Right cardiac atrium (tissue), 5 donors: Measurements from ENCODE around the gene STARD3. TPM values are rescaled to one million over a fixed set of nuclear protein-coding genes. Genes with fewer than 3 reads are reported as not detected.

Source experiments
- ATAC-seq, 2 donors: fragments of 200-7000 bp; cut with Tn5 transposase; one replicate each; pipeline versions ENCODE4 v1.8.0 to v1.9.1; 2020; ENCODE audit warnings: moderate library complexity in 2 of 2, mild to moderate bottlenecking in 1 of 2
- DNase-seq, 3 donors: peaks; one replicate each; pipeline ENCODE4 v3.0.0-alpha.2; 2020
- H3K27ac ChIP-seq: one replicate; pipeline ENCODE4 v1.5.1; 2013; ENCODE audit warnings: mild to moderate bottlenecking, low read length, control low read depth, moderate library complexity
- H3K27me3 ChIP-seq: one replicate; pipeline ENCODE4 v1.6.1; 2013; ENCODE audit not compliant: control insufficient read depth, insufficient read depth
- H3K4me1 ChIP-seq: one replicate; pipeline ENCODE4 v1.6.1; 2013; ENCODE audit warnings: low read length; ENCODE audit not compliant: control insufficient read depth, insufficient read depth
- H3K4me3 ChIP-seq: one replicate; pipeline ENCODE4 v1.5.1; 2013; ENCODE audit warnings: low read length, control low read depth
- H3K9me3 ChIP-seq: one replicate; pipeline ENCODE4 v1.6.1; 2013; ENCODE audit warnings: low read length; ENCODE audit not compliant: control insufficient read depth
- WGBS: extraction: QIAGEN DNeasy Blood & Tissue Kit; methylation state at CpG from one replicate; pipeline ENCODE4 v1.1.7; 2013; 5-methylcytosine and 5-hydroxymethylcytosine counted together
- intact Hi-C, 4 donors: fragments of 100-400 bp; cut with DNase I; formaldehyde crosslinking; loops; one replicate each; pipeline versions ENCODE4 v1.11.0 to v1.14.0; 2022 to 2023
- polyA plus RNA-seq: library from polyadenylated mRNA; stranded (reverse); fragments of 200-250 nt; gene quantifications from one replicate; pipeline ENCODE4 v1.2.3, GENCODE V29; 2013
- total RNA-seq, 4 donors: library from RNA; stranded (reverse); fragmentation: NEBNext Ultra II Directional; extraction: Animal tissue kit (Norgen Biotek cat#: 25700); gene quantifications; one replicate each; pipeline ENCODE4 v1.2.1, GENCODE V29; 2021
- donor health status: healthy with polysubstance abuse.
- donor health status: DM: no; HTN: yes; CAD: no.
- donor health status: DM: no; HTN: no; CAD: no.
- donor health status: DM: no; HTN: yes; CAD: no; lungs with severe emphysema.
- donor health status: DM: yes; HTN: yes; CAD: no.

The STARD3 gene
- total and polyA plus RNA-seq, 5 donors: 19.2 to 26.2 (median 22.7) TPM

DNA sequence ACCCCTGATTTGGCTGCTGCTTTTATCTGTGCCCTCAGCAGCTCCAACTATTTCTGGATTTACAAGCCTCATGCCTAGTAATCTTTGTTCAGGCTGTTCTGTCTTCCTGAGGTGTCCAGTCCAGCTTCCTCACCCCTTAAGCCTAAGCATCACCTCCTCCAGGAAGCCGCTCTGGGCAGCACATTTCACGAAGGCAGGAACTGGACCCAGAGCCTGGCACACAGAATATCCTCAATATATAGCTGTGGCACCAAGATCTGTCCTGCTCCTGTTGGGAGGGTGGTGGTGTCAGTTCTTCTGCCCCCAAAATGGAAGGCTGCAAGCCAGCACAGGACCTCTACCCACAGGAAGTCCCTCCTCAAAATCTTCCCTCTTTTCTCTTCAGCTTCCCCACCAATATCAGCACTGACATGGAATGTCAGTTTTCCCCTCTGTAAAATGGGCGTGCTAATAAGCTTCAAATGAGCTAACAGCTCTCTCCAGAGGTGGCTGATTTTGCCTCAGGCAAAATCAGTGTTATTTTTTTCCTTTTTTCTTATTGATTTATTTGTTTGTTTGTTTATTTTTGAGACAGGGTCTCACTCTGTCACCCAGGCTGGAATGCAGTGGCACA, 22.3 kb upstream of the STARD3 start:
- ATAC-seq: no peak
- Histone ChIP-seq H3K4me1 (no peaks in the 10 kb centered on the region), H3K27ac (no peak overlapping the region), H3K4me3 (no peak overlapping the region), H3K9me3 (no peaks in the 10 kb centered on the region), H3K27me3 (no peaks in the 10 kb centered on the region)
- DNase-seq: no peak
- intact Hi-C loops: loop anchor here in 1 of 4 donors (5.0 kb wide), 1 partner anchor 37 kb away; no protein-coding TSS in a partner anchor
- WGBS: 86% methylated on average over 3 of the region's 3 CpGs

DNA sequence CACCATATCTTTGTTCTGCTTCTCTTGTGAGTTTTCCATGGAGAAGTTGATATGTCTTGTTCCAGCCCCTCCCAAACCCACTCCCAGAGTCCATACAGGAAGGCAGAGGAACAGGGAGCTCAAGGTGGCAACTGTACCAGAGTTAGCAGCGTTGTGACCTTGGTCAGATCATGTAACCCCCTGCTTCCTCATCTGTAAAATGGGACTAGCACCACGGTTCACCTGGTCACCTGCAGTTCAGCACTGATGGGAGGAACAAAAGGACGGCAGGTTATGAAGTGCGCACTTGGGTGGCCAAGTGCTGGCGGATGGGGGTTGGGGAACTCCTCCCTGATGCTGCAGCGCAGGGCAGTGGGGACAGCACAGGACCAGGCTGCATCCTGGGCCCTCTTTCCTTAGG, 21.5 kb upstream of the STARD3 start:
- WGBS: 62% methylated on average over 6 of the region's 6 CpGs
- no peak overlapping the region for H3K4me3 ChIP-seq
- no peaks in the 10 kb centered on the region for H3K4me1 ChIP-seq
- peak in 1 of 3 donors; percentile 22 for DNase-seq
- ATAC-seq: no peak
- H3K9me3 ChIP-seq: no peaks in the 10 kb centered on the region
- H3K27ac ChIP-seq: no peak overlapping the region
- intact Hi-C loops: loop anchor here in 1 of 4 donors (5.0 kb wide), 1 partner anchor 38 kb away; no protein-coding TSS in a partner anchor
- H3K27me3 ChIP-seq: no peaks in the 10 kb centered on the region

DNA sequence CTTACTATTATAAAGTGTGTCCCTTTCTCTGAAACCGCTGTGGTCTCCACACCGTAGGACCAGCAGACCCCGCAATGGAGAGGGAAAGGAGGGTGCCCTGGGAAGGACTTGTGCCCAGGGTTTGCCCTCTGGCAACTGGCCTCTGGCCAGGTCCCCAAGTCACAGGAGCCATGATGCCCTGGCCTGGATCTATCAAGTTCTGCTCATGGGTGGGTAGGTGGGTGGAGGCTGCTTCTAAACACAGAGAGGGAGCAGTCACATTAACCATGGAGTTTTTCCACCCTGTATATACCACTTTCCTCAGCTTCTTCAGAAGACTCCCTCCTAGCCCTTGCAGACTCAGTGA, 19.9 kb upstream of the STARD3 start:
- intact Hi-C loops: loop anchor here in 1 of 4 donors (5.0 kb wide), 1 partner anchor 40 kb away; no protein-coding TSS in a partner anchor
- H3K4me3 ChIP-seq: no peak overlapping the region
- 85% methylated on average over 3 of the region's 3 CpGs for WGBS
- H3K4me1 ChIP-seq: no peaks in the 10 kb centered on the region
- no peak for ATAC-seq
- H3K9me3 ChIP-seq: no peaks in the 10 kb centered on the region
- no peak overlapping the region for H3K27ac ChIP-seq
- no peak for DNase-seq
- no peaks in the 10 kb centered on the region for H3K27me3 ChIP-seq

DNA sequence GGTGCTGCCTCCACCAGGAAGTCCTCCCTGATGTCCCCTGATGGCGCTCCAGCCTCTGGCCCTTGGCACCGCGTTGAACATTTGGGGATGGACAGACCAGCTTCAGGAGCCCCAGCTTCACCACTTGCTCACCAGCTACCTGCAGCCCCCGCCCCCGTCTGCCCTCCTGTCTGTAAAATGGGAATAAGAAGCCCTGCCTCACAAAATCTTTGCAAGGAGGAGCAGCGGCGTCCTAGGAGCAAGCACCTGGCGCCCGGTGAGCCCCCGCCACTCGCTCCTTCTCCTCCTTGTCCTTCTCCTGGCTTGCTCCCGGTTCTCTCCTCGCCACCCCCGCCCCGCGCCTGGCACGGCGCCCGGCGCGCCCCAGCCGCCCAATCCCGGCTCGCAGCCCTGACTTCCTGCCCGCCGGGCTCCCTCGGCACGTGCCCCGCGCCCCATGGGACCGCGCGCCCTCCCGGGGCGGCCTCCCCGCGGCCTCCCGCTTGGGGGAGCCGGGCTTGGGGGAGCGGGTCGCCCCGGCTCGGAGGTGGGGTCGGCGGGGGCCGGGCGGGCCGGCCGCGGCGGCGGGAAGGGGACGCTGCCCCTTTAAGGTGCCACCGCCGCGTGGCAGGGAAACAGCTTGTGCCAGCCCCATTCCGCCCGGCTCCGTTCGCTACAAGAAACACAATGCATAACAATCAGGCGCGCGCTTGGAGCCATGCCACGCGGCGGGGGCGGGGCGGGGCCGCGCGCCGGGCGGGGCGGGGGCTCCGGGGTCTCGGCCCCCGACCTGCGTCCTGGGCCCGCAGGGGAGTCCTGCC, 19.3 kb upstream of the STARD3 start:
- Histone ChIP-seq H3K27me3 (no peaks in the 10 kb centered on the region), H3K4me3 (peak overlapping the region; percentile 91), H3K9me3 (no peaks in the 10 kb centered on the region), H3K4me1 (no peaks in the 10 kb centered on the region), H3K27ac (no peak overlapping the region)
- intact Hi-C loops: loop anchor here in 1 of 4 donors (2.0 to 5.0 kb wide), 2 partner anchors 40 to 137 kb away; no protein-coding TSS in a partner anchor
- peak; percentile 34 to 49 for ATAC-seq
- WGBS: 2% methylated on average over 79 of the region's 79 CpGs
- DNase-seq: peak; percentile 61 to 89 (median 85)

DNA sequence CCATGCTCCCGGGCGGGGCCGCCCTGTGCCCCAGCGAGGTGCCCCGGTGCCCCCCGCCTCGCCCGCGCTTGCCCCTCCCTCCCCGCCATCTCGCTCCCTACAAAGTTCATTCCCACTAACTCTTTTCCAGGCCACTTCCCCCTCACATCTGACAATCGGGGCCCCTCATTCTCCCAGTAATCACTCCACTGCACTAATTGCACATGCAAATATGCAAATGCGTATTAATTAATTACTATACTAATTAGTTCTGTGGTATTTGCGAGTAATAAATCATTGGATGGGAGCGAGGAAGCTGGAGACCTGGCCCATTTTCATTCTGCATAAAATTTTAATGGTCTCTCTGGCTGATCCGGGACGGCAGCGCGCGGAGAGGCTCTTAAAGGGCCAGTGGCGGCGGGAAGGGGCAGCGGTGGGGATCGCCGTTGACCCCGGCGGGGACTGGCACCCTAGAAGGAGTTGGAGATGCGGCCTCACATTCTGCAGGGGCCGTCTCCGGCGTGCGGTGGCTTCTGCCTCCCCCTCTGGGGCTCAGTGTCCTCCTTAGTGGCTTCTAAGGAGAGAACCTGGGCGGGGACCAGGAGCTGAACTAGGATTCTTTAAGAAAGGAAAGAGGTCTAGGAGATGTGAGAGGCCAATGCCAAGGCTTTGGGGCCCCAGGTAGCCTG, 18.6 kb upstream of the STARD3 start:
- DNase-seq (peak in 1 of 3 donors; percentile 67), ATAC-seq (no peak)
- Histone ChIP-seq H3K27me3 (no peaks in the 10 kb centered on the region), H3K4me1 (no peaks in the 10 kb centered on the region), H3K9me3 (no peaks in the 10 kb centered on the region), H3K27ac (no peak overlapping the region), H3K4me3 (peak overlapping the region; percentile 91)
- intact Hi-C loops: loop anchor here in 1 of 4 donors (2.0 to 5.0 kb wide), 2 partner anchors 41 to 136 kb away; no protein-coding TSS in a partner anchor
- WGBS: 4% methylated on average over 33 of the region's 33 CpGs

DNA sequence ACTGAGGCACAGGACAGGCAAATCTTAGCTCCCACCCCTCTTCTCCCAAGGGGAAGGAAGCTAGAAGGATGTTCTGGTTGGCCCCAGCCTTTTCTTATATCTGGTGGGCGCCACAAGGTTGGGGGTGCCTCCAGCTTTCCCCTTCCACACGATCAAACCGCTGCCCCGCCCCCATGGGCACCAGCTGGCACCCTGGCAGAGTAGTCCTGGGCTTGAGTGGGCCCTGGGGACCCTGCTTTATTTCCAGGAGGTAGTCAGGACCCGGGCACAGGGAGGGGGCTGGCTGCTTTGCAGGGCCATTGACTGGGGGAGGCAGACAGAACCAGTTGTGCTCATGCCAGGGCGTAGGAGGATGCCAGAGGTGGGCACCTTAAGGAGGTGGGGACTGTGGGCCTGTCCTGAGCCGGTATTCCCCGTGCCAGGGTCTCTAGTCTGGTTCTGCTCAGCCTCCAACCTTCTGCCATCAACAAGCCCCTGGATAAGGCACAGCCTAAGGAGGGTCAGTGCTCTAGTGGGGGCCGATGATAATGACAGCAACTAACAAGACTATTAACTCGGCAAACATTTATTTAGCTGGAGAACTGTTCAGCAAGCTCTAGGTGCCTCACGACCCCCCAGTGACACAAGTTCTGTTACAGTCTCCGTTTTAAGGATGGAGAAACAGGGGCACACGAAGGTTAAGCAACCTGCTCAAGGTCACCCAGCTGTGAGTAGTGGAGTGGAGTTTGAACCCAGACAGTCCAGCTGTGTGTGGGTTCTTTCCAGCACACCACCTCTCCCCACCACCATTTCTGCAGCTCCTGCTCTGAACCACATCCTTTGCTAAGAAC, 17.8 kb upstream of the STARD3 start:
- 53% methylated on average over 13 of the region's 13 CpGs for WGBS

DNA sequence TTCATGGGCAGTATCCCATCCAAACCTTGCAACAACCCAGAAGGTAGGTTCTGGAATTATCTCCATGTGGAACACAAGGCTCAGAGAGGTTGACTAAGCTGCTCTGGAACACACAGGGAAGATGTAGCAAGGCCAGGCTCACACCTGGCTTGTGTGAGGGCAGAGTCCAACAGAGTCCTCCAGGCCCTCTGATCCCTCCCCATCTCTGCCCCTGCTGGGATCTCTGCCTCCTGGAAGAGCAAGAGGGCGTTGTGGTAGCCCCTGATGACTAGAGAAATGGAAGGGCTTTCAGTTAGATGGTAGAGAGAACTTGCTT, 17.2 kb upstream of the STARD3 start:
- no peak overlapping the region for H3K4me3 ChIP-seq
- DNase-seq (no peak), ATAC-seq (no peak)
- H3K4me1 ChIP-seq: no peaks in the 10 kb centered on the region
- H3K27ac ChIP-seq: no peak overlapping the region
- intact Hi-C loops: loop anchor here (2.0 to 10.0 kb wide), 6 partner anchors 42 to 135 kb away; no protein-coding TSS in a partner anchor
- H3K27me3 ChIP-seq: no peaks in the 10 kb centered on the region
- no peaks in the 10 kb centered on the region for H3K9me3 ChIP-seq
- WGBS: 70% methylated on average over 1 of the region's 1 CpG

More for the DNA sequence above, 17.8 kb upstream of the STARD3 start:
- H3K4me3 ChIP-seq: no peak overlapping the region
- no peak overlapping the region for H3K27ac ChIP-seq
- DNase-seq (no peak), ATAC-seq (no peak)
- no peaks in the 10 kb centered on the region for H3K27me3 ChIP-seq
- no peaks in the 10 kb centered on the region for H3K9me3 ChIP-seq
- intact Hi-C loops: loop anchor here in 1 of 4 donors (2.0 to 5.0 kb wide), 2 partner anchors 42 to 136 kb away; no protein-coding TSS in a partner anchor
- H3K4me1 ChIP-seq: no peaks in the 10 kb centered on the region

DNA sequence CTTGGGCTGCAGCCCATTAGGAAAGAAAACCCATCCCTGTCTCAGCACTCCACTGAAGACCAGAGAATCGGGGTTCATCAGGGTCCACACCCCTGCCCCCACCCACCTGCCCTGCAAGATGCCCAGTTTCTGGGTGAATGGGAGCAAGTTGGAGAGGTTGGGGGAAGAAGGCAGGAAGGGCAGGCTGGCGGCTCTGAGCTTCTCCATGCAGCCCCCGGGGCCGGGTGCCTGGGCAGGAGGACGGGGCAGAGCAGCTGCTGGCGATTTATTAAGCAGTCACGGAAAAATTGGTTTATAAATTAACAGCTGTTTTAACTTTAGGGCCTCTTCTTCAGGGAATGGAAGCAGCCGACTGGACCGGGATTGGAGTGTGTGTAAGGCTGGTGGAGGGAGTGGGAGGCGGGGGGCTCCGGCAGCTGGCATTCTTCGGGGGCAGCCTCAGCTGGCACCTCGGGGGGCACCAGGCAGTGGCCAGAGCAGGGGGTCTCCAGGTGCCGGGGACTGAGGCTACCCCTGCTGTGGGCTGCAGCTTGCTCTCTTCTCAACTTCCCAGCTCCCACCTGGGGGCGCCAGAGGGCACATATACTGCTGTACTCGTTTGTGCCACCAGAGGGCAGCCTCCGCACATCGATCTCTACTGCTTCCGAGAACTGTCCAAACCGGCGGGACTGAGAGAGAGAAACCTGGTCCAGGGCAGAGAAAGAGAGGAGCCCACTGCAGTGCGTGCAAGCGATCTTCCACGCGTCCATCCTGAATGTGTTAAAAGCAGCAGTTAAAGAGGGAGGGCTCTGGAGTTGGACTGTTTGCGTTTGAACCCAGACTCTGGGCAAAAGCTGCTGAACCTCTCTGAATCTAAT, 15.2 kb upstream of the STARD3 start:
- intact Hi-C loops: loop anchor here (2.0 to 10.0 kb wide), 5 partner anchors 53 to 131 kb away; no protein-coding TSS in a partner anchor
- Histone ChIP-seq H3K27me3 (no peaks in the 10 kb centered on the region), H3K4me1 (no peaks in the 10 kb centered on the region), H3K27ac (no peak overlapping the region), H3K9me3 (no peaks in the 10 kb centered on the region), H3K4me3 (no peak overlapping the region)
- whole genome bisulfite sequencing: 10% methylated on average over 26 of the region's 26 CpGs
- DNase-seq (peak; percentile 79 to 92 (median 92)), ATAC-seq (peak; percentile 56 to 72)

DNA sequence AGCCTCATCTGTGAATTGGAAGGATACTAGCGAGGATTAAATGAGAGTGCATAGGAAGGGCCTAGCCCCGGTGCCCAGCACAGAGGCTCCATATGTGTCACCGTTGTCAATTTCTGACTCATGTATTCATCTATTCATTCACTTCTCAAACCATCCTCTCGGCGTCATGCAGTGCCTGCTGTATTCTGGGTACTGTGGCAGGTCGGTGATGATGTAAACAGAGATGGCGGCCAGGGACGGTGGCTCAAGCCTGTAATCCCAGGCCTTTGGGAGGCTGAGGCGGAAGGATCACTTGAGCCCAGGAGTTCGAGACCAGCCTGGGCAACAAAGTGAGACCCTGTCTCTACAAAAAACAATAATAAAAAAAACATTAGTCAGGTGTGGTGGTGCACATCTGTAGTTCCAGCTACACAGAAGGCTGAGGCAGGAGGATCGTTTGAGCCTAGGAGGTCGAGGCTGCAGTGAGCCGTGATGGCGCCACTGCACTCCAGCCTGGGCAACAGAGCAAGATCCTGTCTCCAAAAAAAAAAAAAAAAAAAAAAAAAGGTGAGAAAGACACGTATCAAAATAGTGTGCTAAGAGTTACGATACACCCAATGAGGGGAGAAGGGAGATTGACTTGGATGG, 14.5 kb upstream of the STARD3 start:
- H3K27ac ChIP-seq: no peak overlapping the region
- no peak for ATAC-seq
- no peak for DNase-seq
- 55% methylated on average over 16 of the region's 16 CpGs for WGBS
- H3K9me3 ChIP-seq: no peaks in the 10 kb centered on the region
- intact Hi-C loops: loop anchor here (2.0 to 10.0 kb wide), 5 partner anchors 52 to 130 kb away; no protein-coding TSS in a partner anchor
- H3K4me1 ChIP-seq: peaks cover 2% of the 10 kb centered on the region
- H3K27me3 ChIP-seq: no peaks in the 10 kb centered on the region
- no peak overlapping the region for H3K4me3 ChIP-seq
